Stimulated activated CD8-positive, alpha-beta memory T cell treated with anti-CD3 and anti-CD28 coated beads, Interleukin-7, amount 100 ng/mL, for 4 hours (primary cell): ENCODE measurements around the gene DQX1.
"Not testable (repeated sequence)": the region's sequence is repeated elsewhere in the genome, so short reads cannot be mapped to it uniquely, and the experiment has no call there.

Experiments
- DNase-seq, 2 donors: peaks; one replicate each; pipeline ENCODE4 v3.0.0-alpha.2; 2020; ENCODE audit warnings: low read depth in 2 of 2

DQX1 gene

GRCh38 chr2:74525717-74526648, at the start of gene DQX1:
DQX1 (minus strand) TSS chr2:74526231; CDS start chr2:74525729, 502 bp downstream.
- DNase-seq = no peak

- no peak for DNase-seq
Measured at GRCh38 chr2:74575320-74575719, 49.3 kb upstream of the DQX1 start.

- DNase-seq = no peak
Measured at GRCh38 chr2:74573747-74574562, 47.9 kb upstream of the DQX1 start.

- no peak for DNase-seq
Measured at GRCh38 chr2:74572178-74572925, 46.3 kb upstream of the DQX1 start.

GRCh38 chr2:74571058-74571457, 45.0 kb upstream of the DQX1 start:
- no peak for DNase-seq

- DNase-seq = no peak
Measured at GRCh38 chr2:74569686-74570085, 43.7 kb upstream of the DQX1 start.

- no peak for DNase-seq
Measured at GRCh38 chr2:74567881-74568280, 41.9 kb upstream of the DQX1 start.

GRCh38 chr2:74566754-74567085, 40.7 kb upstream of the DQX1 start:
- DNase-seq = no peak

- no peak for DNase-seq
Measured at GRCh38 chr2:74566076-74566753, 40.2 kb upstream of the DQX1 start.

GRCh38 chr2:74564222-74564621, 38.2 kb upstream of the DQX1 start:
- no peak for DNase-seq

- DNase-seq = no peak
Measured at GRCh38 chr2:74562126-74562775, 36.2 kb upstream of the DQX1 start.

GRCh38 chr2:74561022-74561421, 35.0 kb upstream of the DQX1 start:
- DNase-seq = not testable (repeated sequence)

GRCh38 chr2:74560591-74560990, 34.6 kb upstream of the DQX1 start:
- no peak for DNase-seq

GRCh38 chr2:74559912-74560311, 33.9 kb upstream of the DQX1 start:
- DNase-seq = no peak

- no peak for DNase-seq
Measured at GRCh38 chr2:74558284-74559230, 32.5 kb upstream of the DQX1 start.

GRCh38 chr2:74556831-74557370, 30.9 kb upstream of the DQX1 start:
- no peak for DNase-seq

GRCh38 chr2:74556159-74556558, 30.1 kb upstream of the DQX1 start:
- DNase-seq = no peak

- DNase-seq = no peak
Measured at GRCh38 chr2:74555610-74556103, 29.6 kb upstream of the DQX1 start.

GRCh38 chr2:74554820-74555531, 28.9 kb upstream of the DQX1 start:
- peak in 1 of 2 donors; percentile 30 for DNase-seq
